OCI-LY1 (cell line): ENCODE results near the gene REEP5.

Experiments
- H2AFZ ChIP-seq: fragments of 200-600 bp; sonication (generic), shearing (Covaris generic); 2 replicates; pipeline ENCODE4 v1.6.0; 2014; ENCODE audit warnings: antibody characterized with exemption, mild to moderate bottlenecking, low read length
- H3F3A ChIP-seq: fragments of 200-600 bp; sonication (generic), shearing (Covaris generic); 2 replicates; pipeline ENCODE4 v1.6.0; 2014; ENCODE audit warnings: mild to moderate bottlenecking, antibody characterized with exemption, low read length, moderate library complexity; ENCODE audit not compliant: insufficient read depth
- H3K27ac ChIP-seq: fragments of 200-600 bp; sonication (generic); 2 replicates; pipeline ENCODE4 v1.5.1; 2014; ENCODE audit warnings: low read length, mixed run types, mild to moderate bottlenecking, low read depth; ENCODE audit not compliant: poor library complexity, severe bottlenecking
- H3K27me3 ChIP-seq: fragments of 200-600 bp; sonication (generic); 2 replicates; pipeline ENCODE4 v1.6.0; 2014; ENCODE audit warnings: antibody characterized with exemption, mild to moderate bottlenecking, low read length, moderate library complexity; ENCODE audit not compliant: insufficient read depth
- H3K36me3 ChIP-seq: fragments of 200-600 bp; sonication (generic); 2 replicates; pipeline ENCODE4 v1.6.1; 2014; ENCODE audit warnings: mild to moderate bottlenecking, antibody characterized with exemption, low read length, moderate library complexity, mixed read lengths; ENCODE audit not compliant: insufficient read depth
- H3K4me1 ChIP-seq: fragments of 200-600 bp; sonication (generic); 2 replicates; pipeline ENCODE4 v1.5.1; 2014; ENCODE audit warnings: mild to moderate bottlenecking, low read length, moderate library complexity; ENCODE audit not compliant: insufficient read depth, severe bottlenecking
- H3K4me2 ChIP-seq: fragments of 200-600 bp; sonication (generic), shearing (Covaris generic); 2 replicates; pipeline ENCODE4 v1.6.1; 2014; ENCODE audit warnings: low read length
- H3K4me3 ChIP-seq: fragments of 200-600 bp; sonication (generic); 2 replicates; pipeline ENCODE4 v1.5.1; 2014; ENCODE audit warnings: low read length, low read depth, mild to moderate bottlenecking, mixed read lengths; ENCODE audit not compliant: poor library complexity, severe bottlenecking
- H3K79me2 ChIP-seq: fragments of 200-600 bp; shearing (Covaris generic); 2 replicates; pipeline ENCODE4 v1.6.1; 2016; ENCODE audit warnings: mixed run types, low read length, mixed read lengths; ENCODE audit not compliant: insufficient read depth
- H3K9ac ChIP-seq: fragments of 200-600 bp; sonication (generic), shearing (Covaris generic); 2 replicates; pipeline ENCODE4 v1.6.1; 2014; ENCODE audit warnings: mild to moderate bottlenecking, low read length, mixed read lengths
- H3K9me2 ChIP-seq: fragments of 200-600 bp; sonication (generic), shearing (Covaris generic); 2 replicates; pipeline ENCODE4 v1.6.1; 2014; ENCODE audit warnings: low read depth, mild to moderate bottlenecking, low read length, mixed read lengths
- H3K9me3 ChIP-seq: fragments of 200-600 bp; shearing (Covaris generic); 2 replicates; pipeline ENCODE4 v1.6.1; 2014; ENCODE audit warnings: low read length, mixed read lengths
- H4K20me1 ChIP-seq: fragments of 200-600 bp; sonication (generic), shearing (Covaris generic); 2 replicates; pipeline ENCODE4 v1.6.0; 2016; ENCODE audit warnings: mild to moderate bottlenecking, low read length; ENCODE audit not compliant: insufficient read depth
- EZH2 ChIP-seq: fragments of 200-600 bp; sonication (generic), shearing (Covaris generic); IDR thresholded peaks from 2 replicates; pipeline ENCODE4 v1.8.0; 2017; ENCODE audit warnings: borderline replicate concordance, mixed run types, mild to moderate bottlenecking, antibody characterized with exemption, low read length, moderate library complexity, mixed read lengths
- TF ChIP-seq, protein P1 (sequence below): fragments of 200-600 bp; sonication (generic), shearing (Covaris generic); IDR thresholded peaks from 2 replicates; pipeline ENCODE4 v1.5.1; 2017; ENCODE audit warnings: mild to moderate bottlenecking, antibody characterized with exemption, low read length, moderate library complexity, mixed read lengths

REEP5 gene

DNA sequence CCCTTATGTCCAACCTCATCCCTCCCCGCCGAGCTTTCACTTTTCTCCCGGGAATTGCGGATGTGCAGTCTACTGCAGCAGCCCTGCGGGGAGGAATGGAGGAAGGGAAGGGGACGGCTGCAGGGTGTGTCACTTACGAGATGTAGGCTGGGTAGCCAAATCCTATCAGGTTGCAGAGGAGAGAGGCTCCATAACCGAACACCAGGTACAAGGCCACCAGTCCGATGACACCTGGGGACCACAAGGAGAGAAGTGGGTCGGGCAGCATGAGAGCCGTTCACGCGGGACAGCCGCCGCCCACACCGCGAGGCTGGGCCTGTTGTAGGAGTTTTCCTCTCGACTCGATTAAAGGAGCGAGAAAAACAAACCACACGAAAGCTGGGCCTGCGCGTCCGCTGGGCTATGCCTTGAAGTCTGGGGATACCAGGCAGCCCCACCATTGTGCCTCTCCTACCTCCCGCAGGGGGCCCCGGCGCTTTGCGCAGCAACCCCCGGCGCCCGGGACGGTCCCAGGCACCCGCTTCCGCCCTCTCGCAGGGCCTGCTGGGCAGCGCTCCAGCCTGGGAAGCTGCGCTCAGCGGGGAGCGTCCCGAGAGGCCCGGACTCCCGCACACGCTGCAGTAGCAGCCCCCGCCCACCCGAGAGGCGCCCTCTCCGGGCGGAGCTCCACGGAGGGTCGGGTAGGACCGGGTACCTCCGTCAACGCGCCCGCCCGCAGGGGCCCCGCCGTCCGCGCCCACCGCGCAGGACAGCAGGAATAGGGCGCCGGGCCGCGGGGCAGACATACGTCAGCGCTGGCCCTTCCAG is 798 bp downstream of the REEP5 start:
- Histone ChIP-seq H3K9ac (peak overlapping the region; percentile 96), H3K9me2 (no peaks in the 10 kb centered on the region), H3K79me2 (no peaks in the 10 kb centered on the region), H2AFZ (no peak overlapping the region), H4K20me1 (no peaks in the 10 kb centered on the region), H3K4me2 (peak overlapping the region; percentile 86), H3K27me3 (no peaks in the 10 kb centered on the region), H3K4me1 (peaks cover 40% of the 10 kb centered on the region), H3F3A (0 out of 2 replicates have a peak, but pooled peaks cover 4% of the 10 kb centered on the region), H3K36me3 (peaks cover 39% of the 10 kb centered on the region), H3K9me3 (no peaks in the 10 kb centered on the region), H3K27ac (peak overlapping the region; percentile 4), H3K4me3 (peak overlapping the region; percentile 98)
- TF ChIP-seq, protein P1, sequence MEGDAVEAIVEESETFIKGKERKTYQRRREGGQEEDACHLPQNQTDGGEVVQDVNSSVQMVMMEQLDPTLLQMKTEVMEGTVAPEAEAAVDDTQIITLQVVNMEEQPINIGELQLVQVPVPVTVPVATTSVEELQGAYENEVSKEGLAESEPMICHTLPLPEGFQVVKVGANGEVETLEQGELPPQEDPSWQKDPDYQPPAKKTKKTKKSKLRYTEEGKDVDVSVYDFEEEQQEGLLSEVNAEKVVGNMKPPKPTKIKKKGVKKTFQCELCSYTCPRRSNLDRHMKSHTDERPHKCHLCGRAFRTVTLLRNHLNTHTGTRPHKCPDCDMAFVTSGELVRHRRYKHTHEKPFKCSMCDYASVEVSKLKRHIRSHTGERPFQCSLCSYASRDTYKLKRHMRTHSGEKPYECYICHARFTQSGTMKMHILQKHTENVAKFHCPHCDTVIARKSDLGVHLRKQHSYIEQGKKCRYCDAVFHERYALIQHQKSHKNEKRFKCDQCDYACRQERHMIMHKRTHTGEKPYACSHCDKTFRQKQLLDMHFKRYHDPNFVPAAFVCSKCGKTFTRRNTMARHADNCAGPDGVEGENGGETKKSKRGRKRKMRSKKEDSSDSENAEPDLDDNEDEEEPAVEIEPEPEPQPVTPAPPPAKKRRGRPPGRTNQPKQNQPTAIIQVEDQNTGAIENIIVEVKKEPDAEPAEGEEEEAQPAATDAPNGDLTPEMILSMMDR: peak; percentile 15; the same call in 1 of the 2 replicates
- no peak for TF ChIP-seq EZH2

GRCh38 chr5:112919972-112920371 is 2.1 kb downstream of the REEP5 start:
- H3K4me1 ChIP-seq: peaks cover 45% of the 10 kb centered on the region
- H3F3A ChIP-seq: 0 out of 2 replicates have a peak, but pooled peaks cover 4% of the 10 kb centered on the region
- no peaks in the 10 kb centered on the region for H3K9me3 ChIP-seq
- TF ChIP-seq EZH2: no peak
- TF ChIP-seq, protein P1: no peak
- peak overlapping the region; percentile 86 for H3K4me2 ChIP-seq
- no peaks in the 10 kb centered on the region for H3K9me2 ChIP-seq
- peak overlapping the region; percentile 98 for H3K4me3 ChIP-seq
- no peaks in the 10 kb centered on the region for H3K79me2 ChIP-seq
- no peak overlapping the region for H2AFZ ChIP-seq
- no peak overlapping the region for H3K27ac ChIP-seq
- H4K20me1 ChIP-seq: no peaks in the 10 kb centered on the region
- no peaks in the 10 kb centered on the region for H3K27me3 ChIP-seq
- peaks cover 51% of the 10 kb centered on the region for H3K36me3 ChIP-seq
- no peak overlapping the region for H3K9ac ChIP-seq

GRCh38 chr5:112918679-112919078 is 3.3 kb downstream of the REEP5 start:
- H3K79me2 ChIP-seq: no peaks in the 10 kb centered on the region
- H3F3A ChIP-seq: 0 out of 2 replicates have a peak, but pooled peaks cover 2% of the 10 kb centered on the region
- no peak overlapping the region for H3K27ac ChIP-seq
- no peaks in the 10 kb centered on the region for H3K9me3 ChIP-seq
- no peaks in the 10 kb centered on the region for H4K20me1 ChIP-seq
- H3K4me2 ChIP-seq: no peak overlapping the region
- H3K9me2 ChIP-seq: no peaks in the 10 kb centered on the region
- H3K9ac ChIP-seq: no peak overlapping the region
- no peak overlapping the region for H3K4me3 ChIP-seq
- H3K27me3 ChIP-seq: no peaks in the 10 kb centered on the region
- TF ChIP-seq EZH2: no peak
- TF ChIP-seq, protein P1: no peak
- H2AFZ ChIP-seq: no peak overlapping the region
- H3K36me3 ChIP-seq: peaks cover 64% of the 10 kb centered on the region
- peaks cover 39% of the 10 kb centered on the region for H3K4me1 ChIP-seq
